Measurements from ENCODE around the gene PPP1R2B. TPM values are rescaled to one million over a fixed set of nuclear protein-coding genes. Genes with fewer than 3 reads are reported as not detected.

The PPP1R2B gene
- total and polyA plus RNA-seq, 4 experiments from 2014 or later: 0.12 to 0.30 (median 0.18) TPM

GRCh38 chr5:156865427-156865826 lies 15.3 kb downstream of the PPP1R2B start:
- H3K36me3 Mint-ChIP-seq: peaks cover 0 to 3% of the 10 kb centered on the region in 2 donors
- CTCF ChIA-PET (ENCODE audit: partially characterized antibody): no interaction called here
- Histone ChIP-seq H3K36me3 (ENCODE audit: insufficient read depth, low read length) (no peaks in the 10 kb centered on the region), H3K4me1 (ENCODE audit: insufficient read depth, low read length) (no peaks in the 10 kb centered on the region), H3K27ac (ENCODE audit: low read depth, low read length) (no peak overlapping the region), H3K27me3 (ENCODE audit: insufficient read depth, low read length) (no peaks in the 10 kb centered on the region), H3K4me3 (ENCODE audit: low read length in 2 of 2) (no peak overlapping the region), H3K9me3 (ENCODE audit: control insufficient read depth in 1 of 2, low read length in 2 of 2) (no peaks in the 10 kb centered on the region)
- intact Hi-C loops (cut with micrococcal nuclease): no loop called here
- peaks cover 3 to 5% (median 5%) of the 10 kb centered on the region in 4 donors for H3K4me1 Mint-ChIP-seq
- no peak overlapping the region for H3K4me3 Mint-ChIP-seq
- no peak for DNase-seq
- no peak overlapping the region for H3K27ac Mint-ChIP-seq
- POLR2A ChIA-PET (ENCODE audit: partially characterized antibody): interaction anchor here (0.5 kb wide), 1 partner anchor 1943 kb away, joined by 3 read pairs; no protein-coding TSS in a partner anchor
- H3K9me3 Mint-ChIP-seq: peaks cover 0 to 8% (median 4%) of the 10 kb centered on the region in 8 donors
- H3K27me3 Mint-ChIP-seq: no peaks in the 10 kb centered on the region

GRCh38 chr5:156870498-156870839 lies 20.4 kb downstream of the PPP1R2B start:
- no peaks in the 10 kb centered on the region for H3K9me3 ChIP-seq (ENCODE audit: control insufficient read depth in 1 of 2, low read length in 2 of 2)
- Mint-ChIP-seq H3K4me3 (no peak overlapping the region), H3K36me3 (peaks cover 0 to 4% of the 10 kb centered on the region in 2 donors), H3K9me3 (peaks cover 0 to 30% (median 18%) of the 10 kb centered on the region in 8 donors), H3K4me1 (peaks cover 3 to 5% (median 4%) of the 10 kb centered on the region in 4 donors), H3K27ac (no peak overlapping the region), H3K27me3 (peaks cover 0 to 4% of the 10 kb centered on the region in 2 donors)
- DNase-seq: no peak
- H3K4me3 ChIP-seq (ENCODE audit: low read length in 2 of 2): no peak overlapping the region
- ChIA-PET POLR2A (ENCODE audit: partially characterized antibody) (no interaction called here), CTCF (ENCODE audit: partially characterized antibody) (no interaction called here)
- H3K27ac ChIP-seq (ENCODE audit: low read depth, low read length): no peak overlapping the region
- no peaks in the 10 kb centered on the region for H3K27me3 ChIP-seq (ENCODE audit: insufficient read depth, low read length)
- intact Hi-C loops (cut with micrococcal nuclease): no loop called here
- H3K36me3 ChIP-seq (ENCODE audit: insufficient read depth, low read length): no peaks in the 10 kb centered on the region
- H3K4me1 ChIP-seq (ENCODE audit: insufficient read depth, low read length): no peaks in the 10 kb centered on the region

GRCh38 chr5:156871212-156871611 lies 21.1 kb downstream of the PPP1R2B start:
- Histone ChIP-seq H3K27me3 (ENCODE audit: insufficient read depth, low read length) (no peaks in the 10 kb centered on the region), H3K27ac (ENCODE audit: low read depth, low read length) (no peak overlapping the region), H3K9me3 (ENCODE audit: control insufficient read depth in 1 of 2, low read length in 2 of 2) (no peaks in the 10 kb centered on the region), H3K36me3 (ENCODE audit: insufficient read depth, low read length) (no peaks in the 10 kb centered on the region), H3K4me1 (ENCODE audit: insufficient read depth, low read length) (no peaks in the 10 kb centered on the region), H3K4me3 (ENCODE audit: low read length in 2 of 2) (no peak overlapping the region)
- POLR2A ChIA-PET (ENCODE audit: partially characterized antibody): no interaction called here
- Mint-ChIP-seq H3K27ac (no peak overlapping the region), H3K36me3 (peaks cover 0 to 4% of the 10 kb centered on the region in 2 donors), H3K27me3 (peaks cover 0 to 4% of the 10 kb centered on the region in 2 donors), H3K4me1 (peaks cover 3 to 5% (median 4%) of the 10 kb centered on the region in 4 donors), H3K4me3 (no peak overlapping the region), H3K9me3 (peaks cover 0 to 30% (median 18%) of the 10 kb centered on the region in 8 donors)
- CTCF ChIA-PET (ENCODE audit: partially characterized antibody): no interaction called here
- intact Hi-C loops (cut with micrococcal nuclease): no loop called here
- DNase-seq: no peak

- Histone ChIP-seq H3K4me3 (ENCODE audit: low read length in 2 of 2) (no peak overlapping the region), H3K36me3 (ENCODE audit: insufficient read depth, low read length) (no peaks in the 10 kb centered on the region), H3K4me1 (ENCODE audit: insufficient read depth, low read length) (no peaks in the 10 kb centered on the region), H3K9me3 (ENCODE audit: control insufficient read depth in 1 of 2, low read length in 2 of 2) (no peaks in the 10 kb centered on the region), H3K27ac (ENCODE audit: low read depth, low read length) (no peak overlapping the region), H3K27me3 (ENCODE audit: insufficient read depth, low read length) (no peaks in the 10 kb centered on the region)
- no peak overlapping the region for H3K27ac Mint-ChIP-seq
- POLR2A ChIA-PET (ENCODE audit: partially characterized antibody): no interaction called here
- intact Hi-C loops (cut with micrococcal nuclease): no loop called here
- no peak overlapping the region for H3K4me3 Mint-ChIP-seq
- no peaks in the 10 kb centered on the region for H3K4me1 Mint-ChIP-seq
- peaks cover 5 to 9% of the 10 kb centered on the region in 2 donors for H3K27me3 Mint-ChIP-seq
- peaks cover 0 to 2% (median 0%) of the 10 kb centered on the region in 8 donors for H3K9me3 Mint-ChIP-seq
- H3K36me3 Mint-ChIP-seq: no peaks in the 10 kb centered on the region
- CTCF ChIA-PET (ENCODE audit: partially characterized antibody): no interaction called here
- DNase-seq: no peak
These were observed 29.7 kb downstream of the PPP1R2B start for GRCh38 chr5:156879665-156880285.

GRCh38 chr5:156883316-156883875 lies 33.3 kb downstream of the PPP1R2B start:
- CTCF ChIA-PET (ENCODE audit: partially characterized antibody): no interaction called here
- H3K27me3 Mint-ChIP-seq: peaks cover 8 to 9% of the 10 kb centered on the region in 2 donors
- H3K27ac ChIP-seq (ENCODE audit: low read depth, low read length): no peak overlapping the region
- POLR2A ChIA-PET (ENCODE audit: partially characterized antibody): no interaction called here
- no peak for DNase-seq
- no peaks in the 10 kb centered on the region for H3K9me3 ChIP-seq (ENCODE audit: control insufficient read depth in 1 of 2, low read length in 2 of 2)
- intact Hi-C loops (cut with micrococcal nuclease): no loop called here
- H3K27me3 ChIP-seq (ENCODE audit: insufficient read depth, low read length): no peaks in the 10 kb centered on the region
- H3K36me3 ChIP-seq (ENCODE audit: insufficient read depth, low read length): no peaks in the 10 kb centered on the region
- no peaks in the 10 kb centered on the region for H3K4me1 ChIP-seq (ENCODE audit: insufficient read depth, low read length)
- no peak overlapping the region for H3K27ac Mint-ChIP-seq
- H3K4me3 ChIP-seq (ENCODE audit: low read length in 2 of 2): no peak overlapping the region
- no peaks in the 10 kb centered on the region for H3K4me1 Mint-ChIP-seq
- no peaks in the 10 kb centered on the region for H3K36me3 Mint-ChIP-seq
- H3K9me3 Mint-ChIP-seq: peaks cover 0 to 2% (median 0%) of the 10 kb centered on the region in 8 donors
- no peak overlapping the region for H3K4me3 Mint-ChIP-seq

GRCh38 chr5:156888520-156888919 lies 38.4 kb downstream of the PPP1R2B start:
- Mint-ChIP-seq H3K4me1 (peaks cover 6 to 22% (median 15%) of the 10 kb centered on the region in 4 donors), H3K27ac (peak overlapping the region in 1 of 7 donors; percentile 25), H3K27me3 (peaks cover 0 to 3% of the 10 kb centered on the region in 2 donors), H3K4me3 (no peak overlapping the region), H3K36me3 (no peaks in the 10 kb centered on the region), H3K9me3 (no peaks in the 10 kb centered on the region)
- ChIA-PET POLR2A (ENCODE audit: partially characterized antibody) (no interaction called here), CTCF (ENCODE audit: partially characterized antibody) (interaction anchor here (1.3 kb wide), 1 partner anchor 47 kb away, joined by 4 read pairs; no protein-coding TSS in a partner anchor)
- Histone ChIP-seq H3K27ac (ENCODE audit: low read depth, low read length) (no peak overlapping the region), H3K9me3 (ENCODE audit: control insufficient read depth in 1 of 2, low read length in 2 of 2) (no peaks in the 10 kb centered on the region), H3K27me3 (ENCODE audit: insufficient read depth, low read length) (no peaks in the 10 kb centered on the region), H3K4me1 (ENCODE audit: insufficient read depth, low read length) (peaks cover 8% of the 10 kb centered on the region), H3K4me3 (ENCODE audit: low read length in 2 of 2) (no peak overlapping the region), H3K36me3 (ENCODE audit: insufficient read depth, low read length) (no peaks in the 10 kb centered on the region)
- intact Hi-C loops (cut with micrococcal nuclease): no loop called here
- peak in 1 of 5 donors; percentile 10 for DNase-seq

- Histone ChIP-seq H3K27ac (ENCODE audit: low read depth, low read length) (no peak overlapping the region), H3K4me1 (ENCODE audit: insufficient read depth, low read length) (peaks cover 8% of the 10 kb centered on the region), H3K4me3 (ENCODE audit: low read length in 2 of 2) (no peak overlapping the region), H3K36me3 (ENCODE audit: insufficient read depth, low read length) (no peaks in the 10 kb centered on the region), H3K27me3 (ENCODE audit: insufficient read depth, low read length) (no peaks in the 10 kb centered on the region), H3K9me3 (ENCODE audit: control insufficient read depth in 1 of 2, low read length in 2 of 2) (no peaks in the 10 kb centered on the region)
- Mint-ChIP-seq H3K4me3 (peak overlapping the region in 1 of 8 donors; percentile 9), H3K4me1 (peaks cover 9 to 28% (median 19%) of the 10 kb centered on the region in 4 donors), H3K9me3 (no peaks in the 10 kb centered on the region), H3K36me3 (no peaks in the 10 kb centered on the region), H3K27ac (peak overlapping the region in 5 of 7 donors; percentile 1 to 82 (median 71)), H3K27me3 (peaks cover 0 to 1% of the 10 kb centered on the region in 2 donors)
- intact Hi-C loops (cut with micrococcal nuclease): loop anchor here (1.0 kb wide), 2 partner anchors 43 to 240 kb away; no protein-coding TSS in a partner anchor
- CTCF ChIA-PET (ENCODE audit: partially characterized antibody): interaction anchor here (0.8 to 3.2 kb wide), 7 partner anchors 16 to 250 kb away, joined by 3 to 27 read pairs (median 5); partner anchors contain the start of gene MED7
- no peak for DNase-seq
- POLR2A ChIA-PET (ENCODE audit: partially characterized antibody): interaction anchor here (1.4 to 1.5 kb wide), 2 partner anchors 22 to 250 kb away, joined by 3 read pairs; partner anchors contain the start of gene MED7
These were observed 42.1 kb downstream of the PPP1R2B start for GRCh38 chr5:156892223-156892622.

Measured in CD4-positive, alpha-beta memory T cell (primary cell).